Panc1 (cell line): Measurements from ENCODE around the gene HDAC1.

ENCODE experiments used
- POLR2AphosphoS5 ChIP-seq: IDR thresholded peaks from 2 replicates; pipeline ENCODE4 v1.6.1; 2012; ENCODE audit warnings: mild to moderate bottlenecking, low read depth, low read length, moderate library complexity
- TCF7L2 ChIP-seq: IDR thresholded peaks from 2 replicates; pipeline ENCODE4 v1.6.1; 2011; ENCODE audit warnings: mild to moderate bottlenecking, low read depth, low read length, inconsistent platforms
- TF ChIP-seq, protein P1 (sequence below): fragments of 450-650 bp; IDR thresholded peaks from 2 replicates; pipeline ENCODE4 v1.5.1; 2017; ENCODE audit warnings: mild to moderate bottlenecking
- TF ChIP-seq, protein P2 (sequence below), 2 experiments: IDR thresholded peaks; 2 replicates each; pipeline ENCODE4 v1.6.1; 2011 to 2012; ENCODE audit warnings: low read depth in 2 of 2, control low read depth in 1 of 2, low read length in 1 of 2, mild to moderate bottlenecking in 1 of 2, moderate library complexity in 1 of 2; ENCODE audit not compliant: insufficient read depth in 1 of 2

DNA sequence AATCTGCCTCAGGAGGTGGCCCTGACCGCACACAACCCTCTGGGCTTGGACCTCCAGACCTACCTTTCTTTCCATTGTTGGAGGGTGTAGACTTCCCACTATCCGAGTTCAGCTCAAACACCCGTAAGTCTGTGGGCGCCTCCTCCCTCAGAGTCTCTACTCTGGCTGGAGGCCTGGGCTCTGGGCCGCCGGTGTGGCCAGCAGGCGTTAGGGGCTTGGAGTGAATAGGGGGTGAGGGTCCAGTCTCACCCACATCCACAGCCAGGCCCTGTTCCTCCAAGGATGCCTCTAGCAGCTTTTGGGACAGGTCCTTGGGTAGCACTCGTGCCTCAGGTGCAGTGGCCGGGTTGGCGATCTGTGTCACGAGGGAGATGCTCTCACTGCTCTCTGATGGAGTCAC is 84.3 kb downstream of the HDAC1 start:
- TF ChIP-seq, protein P1, sequence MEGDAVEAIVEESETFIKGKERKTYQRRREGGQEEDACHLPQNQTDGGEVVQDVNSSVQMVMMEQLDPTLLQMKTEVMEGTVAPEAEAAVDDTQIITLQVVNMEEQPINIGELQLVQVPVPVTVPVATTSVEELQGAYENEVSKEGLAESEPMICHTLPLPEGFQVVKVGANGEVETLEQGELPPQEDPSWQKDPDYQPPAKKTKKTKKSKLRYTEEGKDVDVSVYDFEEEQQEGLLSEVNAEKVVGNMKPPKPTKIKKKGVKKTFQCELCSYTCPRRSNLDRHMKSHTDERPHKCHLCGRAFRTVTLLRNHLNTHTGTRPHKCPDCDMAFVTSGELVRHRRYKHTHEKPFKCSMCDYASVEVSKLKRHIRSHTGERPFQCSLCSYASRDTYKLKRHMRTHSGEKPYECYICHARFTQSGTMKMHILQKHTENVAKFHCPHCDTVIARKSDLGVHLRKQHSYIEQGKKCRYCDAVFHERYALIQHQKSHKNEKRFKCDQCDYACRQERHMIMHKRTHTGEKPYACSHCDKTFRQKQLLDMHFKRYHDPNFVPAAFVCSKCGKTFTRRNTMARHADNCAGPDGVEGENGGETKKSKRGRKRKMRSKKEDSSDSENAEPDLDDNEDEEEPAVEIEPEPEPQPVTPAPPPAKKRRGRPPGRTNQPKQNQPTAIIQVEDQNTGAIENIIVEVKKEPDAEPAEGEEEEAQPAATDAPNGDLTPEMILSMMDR, result no peak
- TF ChIP-seq POLR2AphosphoS5 (no peak), TCF7L2 (no peak)
- TF ChIP-seq, protein P2, sequence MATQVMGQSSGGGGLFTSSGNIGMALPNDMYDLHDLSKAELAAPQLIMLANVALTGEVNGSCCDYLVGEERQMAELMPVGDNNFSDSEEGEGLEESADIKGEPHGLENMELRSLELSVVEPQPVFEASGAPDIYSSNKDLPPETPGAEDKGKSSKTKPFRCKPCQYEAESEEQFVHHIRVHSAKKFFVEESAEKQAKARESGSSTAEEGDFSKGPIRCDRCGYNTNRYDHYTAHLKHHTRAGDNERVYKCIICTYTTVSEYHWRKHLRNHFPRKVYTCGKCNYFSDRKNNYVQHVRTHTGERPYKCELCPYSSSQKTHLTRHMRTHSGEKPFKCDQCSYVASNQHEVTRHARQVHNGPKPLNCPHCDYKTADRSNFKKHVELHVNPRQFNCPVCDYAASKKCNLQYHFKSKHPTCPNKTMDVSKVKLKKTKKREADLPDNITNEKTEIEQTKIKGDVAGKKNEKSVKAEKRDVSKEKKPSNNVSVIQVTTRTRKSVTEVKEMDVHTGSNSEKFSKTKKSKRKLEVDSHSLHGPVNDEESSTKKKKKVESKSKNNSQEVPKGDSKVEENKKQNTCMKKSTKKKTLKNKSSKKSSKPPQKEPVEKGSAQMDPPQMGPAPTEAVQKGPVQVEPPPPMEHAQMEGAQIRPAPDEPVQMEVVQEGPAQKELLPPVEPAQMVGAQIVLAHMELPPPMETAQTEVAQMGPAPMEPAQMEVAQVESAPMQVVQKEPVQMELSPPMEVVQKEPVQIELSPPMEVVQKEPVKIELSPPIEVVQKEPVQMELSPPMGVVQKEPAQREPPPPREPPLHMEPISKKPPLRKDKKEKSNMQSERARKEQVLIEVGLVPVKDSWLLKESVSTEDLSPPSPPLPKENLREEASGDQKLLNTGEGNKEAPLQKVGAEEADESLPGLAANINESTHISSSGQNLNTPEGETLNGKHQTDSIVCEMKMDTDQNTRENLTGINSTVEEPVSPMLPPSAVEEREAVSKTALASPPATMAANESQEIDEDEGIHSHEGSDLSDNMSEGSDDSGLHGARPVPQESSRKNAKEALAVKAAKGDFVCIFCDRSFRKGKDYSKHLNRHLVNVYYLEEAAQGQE (IDR thresholded peaks at IDR 0.05; ENCODE audit: insufficient read depth in 1 of 2, low read depth in 2 of 2, low read length in 1 of 2), result no peak
